Progenitor cell of endocrine pancreas (in vitro differentiated cells): ENCODE measurements around the gene PAPOLG. TPM values are rescaled to one million over a fixed set of nuclear protein-coding genes. Genes with fewer than 3 reads are reported as not detected.

Experiments used
- DNase-seq: peaks from one replicate; pipeline ENCODE4 v3.0.0; 2021; ENCODE audit warnings: low spot score; ENCODE audit not compliant: unreplicated experiment
- H3K27ac Mint-ChIP-seq: 2 replicates; pipeline ENCODE4 v1.8.0; 2021; ENCODE audit warnings: mild to moderate bottlenecking, moderate library complexity, mixed read lengths
- H3K27me3 Mint-ChIP-seq: 2 replicates; pipeline ENCODE4 v1.8.0; 2021; ENCODE audit warnings: mixed read lengths
- H3K36me3 Mint-ChIP-seq: 2 replicates; pipeline ENCODE4 v1.8.0; 2022; ENCODE audit warnings: mixed read lengths; ENCODE audit not compliant: insufficient read depth
- H3K4me1 Mint-ChIP-seq: 2 replicates; pipeline ENCODE4 v1.8.0; 2021; ENCODE audit warnings: low read depth, mixed read lengths
- H3K4me3 Mint-ChIP-seq: 2 replicates; pipeline ENCODE4 v1.8.0; 2021; ENCODE audit warnings: low read depth, mild to moderate bottlenecking, moderate library complexity, mixed read lengths
- H3K9me3 Mint-ChIP-seq: 2 replicates; pipeline ENCODE4 v1.8.0; 2021; ENCODE audit warnings: low read depth, mixed read lengths
- total RNA-seq: library from RNA; stranded (reverse); gene quantifications from 2 replicates; pipeline ENCODE4 v1.2.1, GENCODE V29; 2021
- TF ChIP-seq, protein P1 (sequence below): fragments of 200-600 bp; sonication (generic); IDR thresholded peaks from one replicate; pipeline ENCODE4 v1.5.0; 2021; ENCODE audit warnings: antibody characterized with exemption, mild to moderate bottlenecking; ENCODE audit not compliant: unreplicated experiment

Gene PAPOLG
- total RNA-seq, 1 donor from 2014 or later: 31.8 TPM

DNA sequence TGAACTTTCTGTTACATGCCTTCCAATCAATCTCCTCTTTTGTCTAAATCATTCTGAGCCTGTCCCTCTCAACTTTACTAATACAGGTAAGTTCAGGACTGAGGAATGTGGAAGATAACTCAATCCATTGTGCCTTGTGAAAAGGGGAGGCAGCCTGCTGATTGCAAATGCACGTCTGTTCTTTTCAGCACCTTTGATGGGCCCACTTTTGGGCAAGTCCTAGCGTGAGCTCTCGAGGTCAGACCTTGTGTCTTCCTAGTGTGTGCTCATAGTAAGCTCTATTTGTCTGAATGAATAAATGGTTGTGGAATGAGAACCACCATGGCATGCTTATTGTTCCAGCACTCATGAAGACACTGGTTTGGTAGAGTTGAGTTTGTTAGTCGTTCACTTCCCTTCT, 74.9 kb downstream of the PAPOLG start:
- Mint-ChIP-seq H3K27me3 (peaks cover 3% of the 10 kb centered on the region), H3K4me3 (no peak overlapping the region), H3K36me3 (no peaks in the 10 kb centered on the region), H3K9me3 (no peaks in the 10 kb centered on the region), H3K27ac (no peak overlapping the region), H3K4me1 (peaks cover 2% of the 10 kb centered on the region)
- TF ChIP-seq, protein P1, sequence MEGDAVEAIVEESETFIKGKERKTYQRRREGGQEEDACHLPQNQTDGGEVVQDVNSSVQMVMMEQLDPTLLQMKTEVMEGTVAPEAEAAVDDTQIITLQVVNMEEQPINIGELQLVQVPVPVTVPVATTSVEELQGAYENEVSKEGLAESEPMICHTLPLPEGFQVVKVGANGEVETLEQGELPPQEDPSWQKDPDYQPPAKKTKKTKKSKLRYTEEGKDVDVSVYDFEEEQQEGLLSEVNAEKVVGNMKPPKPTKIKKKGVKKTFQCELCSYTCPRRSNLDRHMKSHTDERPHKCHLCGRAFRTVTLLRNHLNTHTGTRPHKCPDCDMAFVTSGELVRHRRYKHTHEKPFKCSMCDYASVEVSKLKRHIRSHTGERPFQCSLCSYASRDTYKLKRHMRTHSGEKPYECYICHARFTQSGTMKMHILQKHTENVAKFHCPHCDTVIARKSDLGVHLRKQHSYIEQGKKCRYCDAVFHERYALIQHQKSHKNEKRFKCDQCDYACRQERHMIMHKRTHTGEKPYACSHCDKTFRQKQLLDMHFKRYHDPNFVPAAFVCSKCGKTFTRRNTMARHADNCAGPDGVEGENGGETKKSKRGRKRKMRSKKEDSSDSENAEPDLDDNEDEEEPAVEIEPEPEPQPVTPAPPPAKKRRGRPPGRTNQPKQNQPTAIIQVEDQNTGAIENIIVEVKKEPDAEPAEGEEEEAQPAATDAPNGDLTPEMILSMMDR: no peak
- no peak for DNase-seq

DNA sequence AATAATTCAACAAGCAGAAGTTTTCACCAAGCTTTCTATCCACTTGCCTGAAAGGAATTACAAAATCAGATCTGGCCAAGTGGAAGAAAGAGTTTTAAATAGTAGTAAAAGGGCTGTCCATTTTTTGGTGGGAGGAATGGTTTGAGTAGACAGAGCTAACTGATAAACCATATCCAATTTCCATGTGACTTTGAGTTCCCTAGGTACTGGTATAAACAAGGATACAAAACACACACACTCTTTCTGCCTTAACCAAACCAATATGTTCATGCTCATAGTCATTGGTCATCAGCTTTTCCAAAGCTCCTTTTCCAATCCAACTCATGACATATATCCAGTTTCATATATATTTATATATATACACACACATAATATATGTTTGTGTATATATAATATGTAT, 75.9 kb downstream of the PAPOLG start:
- Mint-ChIP-seq H3K27me3 (peaks cover 3% of the 10 kb centered on the region), H3K4me1 (peaks cover 2% of the 10 kb centered on the region), H3K9me3 (no peaks in the 10 kb centered on the region), H3K36me3 (no peaks in the 10 kb centered on the region), H3K4me3 (no peak overlapping the region), H3K27ac (no peak overlapping the region)
- TF ChIP-seq, protein P1: no peak
- DNase-seq: no peak

- H3K9me3 Mint-ChIP-seq: no peaks in the 10 kb centered on the region
- no peak overlapping the region for H3K4me3 Mint-ChIP-seq
- no peaks in the 10 kb centered on the region for H3K36me3 Mint-ChIP-seq
- no peak for DNase-seq
- no peak overlapping the region for H3K27ac Mint-ChIP-seq
- TF ChIP-seq, protein P1: no peak
- H3K4me1 Mint-ChIP-seq: peaks cover 2% of the 10 kb centered on the region
- peaks cover 3% of the 10 kb centered on the region for H3K27me3 Mint-ChIP-seq
Observed at GRCh38 chr2:60832621-60833020, 76.6 kb downstream of the PAPOLG start.

DNA sequence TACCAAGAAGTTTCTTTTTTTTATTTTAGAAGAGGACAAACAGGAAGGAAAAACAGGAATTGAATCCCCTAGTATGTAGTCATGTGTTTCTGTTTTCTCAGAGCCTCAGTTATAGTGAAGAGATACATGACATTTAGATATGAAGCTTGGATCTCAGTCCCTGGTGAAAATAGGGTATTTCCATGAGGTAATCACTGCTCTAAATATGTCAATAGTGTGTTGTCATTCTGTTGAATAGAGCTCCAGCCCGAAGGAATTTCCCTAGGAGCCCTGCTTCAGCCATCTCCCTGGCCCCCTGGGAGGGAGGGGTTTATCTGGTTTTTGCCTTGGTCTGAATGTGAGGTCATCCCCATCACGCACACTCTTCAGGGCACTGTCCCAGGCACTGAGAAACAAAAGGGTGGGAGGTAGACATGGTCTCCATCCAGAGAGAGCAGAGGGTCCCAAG, 78.2 kb downstream of the PAPOLG start:
- Mint-ChIP-seq H3K36me3 (no peaks in the 10 kb centered on the region), H3K9me3 (no peaks in the 10 kb centered on the region), H3K4me3 (no peak overlapping the region), H3K27me3 (peaks cover 3% of the 10 kb centered on the region), H3K4me1 (peaks cover 5% of the 10 kb centered on the region), H3K27ac (no peak overlapping the region)
- no peak for DNase-seq
- TF ChIP-seq, protein P1: no peak

DNA sequence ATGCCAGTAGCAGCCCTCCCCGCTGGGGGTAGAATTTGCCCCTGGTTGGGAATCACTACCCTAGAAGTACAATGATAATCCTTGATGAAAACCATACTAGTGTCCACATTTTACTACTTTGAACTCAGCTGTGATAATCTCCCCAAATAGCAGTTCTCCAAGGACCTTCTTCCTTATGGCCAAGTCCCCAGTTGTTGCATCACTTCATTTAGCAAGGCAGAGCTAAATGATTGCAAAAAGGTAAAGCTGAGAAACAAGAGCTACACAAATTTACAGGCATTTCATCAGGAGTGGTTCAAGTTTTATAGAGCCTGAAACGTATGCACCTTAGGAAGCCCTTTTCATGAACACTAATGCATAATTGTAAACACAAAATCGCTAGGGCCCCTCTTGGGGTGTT, 80.4 kb downstream of the PAPOLG start:
- Mint-ChIP-seq H3K27me3 (peaks cover 3% of the 10 kb centered on the region), H3K4me1 (peaks cover 3% of the 10 kb centered on the region), H3K9me3 (no peaks in the 10 kb centered on the region)

More for the DNA sequence above, 80.4 kb downstream of the PAPOLG start:
- no peak for DNase-seq
- TF ChIP-seq, protein P1: no peak
- Mint-ChIP-seq H3K27ac (no peak overlapping the region), H3K36me3 (no peaks in the 10 kb centered on the region), H3K4me3 (no peak overlapping the region)
